Measurements from ENCODE around the gene CCR2. TPM values are rescaled to one million over a fixed set of nuclear protein-coding genes. Genes with fewer than 3 reads are reported as not detected.

The CCR2 gene
- total and polyA plus RNA-seq, 2 experiments from 2014 or later, result not detected

- TF ChIP-seq, protein P1, sequence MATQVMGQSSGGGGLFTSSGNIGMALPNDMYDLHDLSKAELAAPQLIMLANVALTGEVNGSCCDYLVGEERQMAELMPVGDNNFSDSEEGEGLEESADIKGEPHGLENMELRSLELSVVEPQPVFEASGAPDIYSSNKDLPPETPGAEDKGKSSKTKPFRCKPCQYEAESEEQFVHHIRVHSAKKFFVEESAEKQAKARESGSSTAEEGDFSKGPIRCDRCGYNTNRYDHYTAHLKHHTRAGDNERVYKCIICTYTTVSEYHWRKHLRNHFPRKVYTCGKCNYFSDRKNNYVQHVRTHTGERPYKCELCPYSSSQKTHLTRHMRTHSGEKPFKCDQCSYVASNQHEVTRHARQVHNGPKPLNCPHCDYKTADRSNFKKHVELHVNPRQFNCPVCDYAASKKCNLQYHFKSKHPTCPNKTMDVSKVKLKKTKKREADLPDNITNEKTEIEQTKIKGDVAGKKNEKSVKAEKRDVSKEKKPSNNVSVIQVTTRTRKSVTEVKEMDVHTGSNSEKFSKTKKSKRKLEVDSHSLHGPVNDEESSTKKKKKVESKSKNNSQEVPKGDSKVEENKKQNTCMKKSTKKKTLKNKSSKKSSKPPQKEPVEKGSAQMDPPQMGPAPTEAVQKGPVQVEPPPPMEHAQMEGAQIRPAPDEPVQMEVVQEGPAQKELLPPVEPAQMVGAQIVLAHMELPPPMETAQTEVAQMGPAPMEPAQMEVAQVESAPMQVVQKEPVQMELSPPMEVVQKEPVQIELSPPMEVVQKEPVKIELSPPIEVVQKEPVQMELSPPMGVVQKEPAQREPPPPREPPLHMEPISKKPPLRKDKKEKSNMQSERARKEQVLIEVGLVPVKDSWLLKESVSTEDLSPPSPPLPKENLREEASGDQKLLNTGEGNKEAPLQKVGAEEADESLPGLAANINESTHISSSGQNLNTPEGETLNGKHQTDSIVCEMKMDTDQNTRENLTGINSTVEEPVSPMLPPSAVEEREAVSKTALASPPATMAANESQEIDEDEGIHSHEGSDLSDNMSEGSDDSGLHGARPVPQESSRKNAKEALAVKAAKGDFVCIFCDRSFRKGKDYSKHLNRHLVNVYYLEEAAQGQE (IDR thresholded peaks at IDR 0.05; ENCODE audit: unreplicated experiment), result no peak
- no peak for TF ChIP-seq CTCF (conservative IDR thresholded peaks at IDR 0.05; ENCODE audit: low read depth in 2 of 2)
These were observed 45.2 kb downstream of the CCR2 start (continued) for GRCh38 chr3:46399098-46399497.

- ATAC-seq, result no peak
- H3K27ac ChIP-seq (ENCODE audit: low read depth), result no peak overlapping the region
- TF ChIP-seq ZNF331 (CRISPR knock-in tag; IDR thresholded peaks at IDR 0.05; ENCODE audit: low read depth), result no peak
- TF ChIP-seq NANOG (IDR thresholded peaks at IDR 0.05; ENCODE audit: borderline replicate concordance), result no peak
- TF ChIP-seq, protein P1 (IDR thresholded peaks at IDR 0.05; ENCODE audit: unreplicated experiment), result no peak
- no peak for TF ChIP-seq ZNF114 (CRISPR knock-in tag; IDR thresholded peaks at IDR 0.05)
- TF ChIP-seq POLR2AphosphoS5 (IDR thresholded peaks at IDR 0.05; ENCODE audit: low read depth), result no peak
- TF ChIP-seq CREB1 (CRISPR knock-in tag; IDR thresholded peaks at IDR 0.05; ENCODE audit: low read depth), result no peak
- no peak for TF ChIP-seq JUNB (IDR thresholded peaks at IDR 0.05; ENCODE audit: unreplicated experiment)
- TF ChIP-seq ETS1 (IDR thresholded peaks at IDR 0.05), result no peak
- no peak for TF ChIP-seq STAT1 (IDR thresholded peaks at IDR 0.05; ENCODE audit: unreplicated experiment)
These were observed 45.6 kb downstream of the CCR2 start for GRCh38 chr3:46399557-46399956.

More at GRCh38 chr3:46399557-46399956, 45.6 kb downstream of the CCR2 start:
- Histone ChIP-seq H3F3A (replicated peaks; ENCODE audit: low read depth) (no peaks in the 10 kb centered on the region), H4K20me1 (replicated peaks; ENCODE audit: insufficient read depth) (no peaks in the 10 kb centered on the region), H3K27me3 (ENCODE audit: insufficient read depth) (no peaks in the 10 kb centered on the region), H3K79me2 (replicated peaks; ENCODE audit: insufficient read depth) (no peaks in the 10 kb centered on the region), H3K4me2 (no peak overlapping the region), H3K9me2 (ENCODE audit: insufficient read depth) (peaks cover 3% of the 10 kb centered on the region; the same call in 1 of the 2 replicates), H3K4me3 (no peak overlapping the region), H3K4me1 (ENCODE audit: insufficient read depth) (no peaks in the 10 kb centered on the region), H3K36me3 (ENCODE audit: insufficient read depth) (no peaks in the 10 kb centered on the region), H2AFZ (no peak overlapping the region)
- H3K27ac Mint-ChIP-seq, result no peak overlapping the region
- no peak for DNase-seq (ENCODE audit: low spot score)
- no peaks in the 10 kb centered on the region for H3K36me3 Mint-ChIP-seq (ENCODE audit: low read depth)
- peaks cover under 1% of the 10 kb centered on the region; the same call in 1 of the 3 replicates for H3K4me1 Mint-ChIP-seq
- H3K9me3 Mint-ChIP-seq, result no peaks in the 10 kb centered on the region
- H3K27me3 Mint-ChIP-seq (ENCODE audit: insufficient read depth, low read depth, poor library complexity), result peaks cover 2% of the 10 kb centered on the region
- no peak overlapping the region for H3K4me3 Mint-ChIP-seq

All from GM23338 (cell line).